Ishikawa (cell line): ENCODE results near the gene SLC40A1.

Source experiments
- CEBPB ChIP-seq: IDR thresholded peaks from 2 replicates; pipeline ENCODE4 v1.6.1; 2012
- CREB1 ChIP-seq: IDR thresholded peaks from 2 replicates; pipeline ENCODE4 v1.6.1; 2012; ENCODE audit warnings: low read depth
- EGR1 ChIP-seq: IDR thresholded peaks from 2 replicates; pipeline ENCODE4 v1.6.1; 2012
- EP300 ChIP-seq: IDR thresholded peaks from 2 replicates; pipeline ENCODE4 v1.6.1; 2012; ENCODE audit warnings: borderline replicate concordance
- FOXM1 ChIP-seq: IDR thresholded peaks from 2 replicates; pipeline ENCODE4 v1.6.1; 2012; ENCODE audit warnings: low read depth, borderline replicate concordance
- NFIC ChIP-seq: IDR thresholded peaks from 2 replicates; pipeline ENCODE4 v1.6.1; 2012
- RAD21 ChIP-seq: IDR thresholded peaks from 2 replicates; pipeline ENCODE4 v1.6.1; 2012; ENCODE audit warnings: low read depth
- TAF1 ChIP-seq: IDR thresholded peaks from 2 replicates; pipeline ENCODE4 v1.6.1; 2012; ENCODE audit warnings: low read depth, mild to moderate bottlenecking
- TCF12 ChIP-seq: IDR thresholded peaks from 2 replicates; pipeline ENCODE4 v1.6.1; 2012; ENCODE audit warnings: low read depth
- TEAD4 ChIP-seq: IDR thresholded peaks from 2 replicates; pipeline ENCODE4 v1.6.1; 2012
- YY1 ChIP-seq: IDR thresholded peaks from 2 replicates; pipeline ENCODE4 v1.6.1; 2012; ENCODE audit warnings: low read depth
- ZBTB7A ChIP-seq: IDR thresholded peaks from 2 replicates; pipeline ENCODE4 v1.6.1; 2012; ENCODE audit warnings: low read depth
- TF ChIP-seq, protein P1 (sequence below): IDR thresholded peaks from 2 replicates; pipeline ENCODE4 v1.6.1; 2012
- TF ChIP-seq, protein P2 (sequence below): IDR thresholded peaks from 2 replicates; pipeline ENCODE4 v1.6.1; 2012
- TF ChIP-seq, protein P3 (sequence below): IDR thresholded peaks from 2 replicates; pipeline ENCODE4 v1.6.1; 2012; ENCODE audit warnings: low read depth, mild to moderate bottlenecking

Gene SLC40A1

DNA sequence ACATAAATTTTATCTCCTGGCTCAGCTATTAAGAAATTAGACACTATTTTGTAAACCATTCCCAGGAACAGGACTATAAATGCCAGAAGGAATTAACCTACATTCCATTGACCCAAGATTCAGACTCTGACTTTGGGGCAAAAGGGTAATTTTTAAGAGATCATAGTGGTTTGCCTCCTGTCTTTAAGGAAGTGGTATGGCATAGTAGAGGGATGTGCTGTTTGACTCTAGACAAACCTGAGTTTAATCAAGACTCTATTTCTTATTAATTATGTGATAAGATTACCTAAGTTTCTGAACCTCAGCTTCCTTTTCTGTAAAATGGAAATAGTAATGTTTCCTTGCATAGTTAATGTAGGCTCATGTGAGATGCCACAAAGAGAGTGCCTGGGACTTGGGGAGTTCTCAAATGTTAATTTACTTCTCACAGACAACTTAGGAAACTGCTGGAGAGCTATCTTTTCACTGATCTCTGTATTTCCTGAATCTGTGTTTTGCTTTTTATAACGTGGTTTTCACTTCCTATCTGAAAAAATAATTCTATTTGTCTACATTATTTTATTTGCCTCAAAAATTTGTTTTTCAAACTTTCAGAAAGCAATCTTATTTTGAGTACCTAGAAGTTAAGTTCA lies 11.9 kb upstream of the SLC40A1 start:
- TF ChIP-seq RAD21 (no peak), CEBPB (no peak), YY1 (no peak), EGR1 (no peak), EP300 (no peak), CREB1 (no peak), TEAD4 (no peak), TAF1 (no peak), FOXM1 (no peak), ZBTB7A (no peak), NFIC (no peak), TCF12 (no peak)
- TF ChIP-seq, protein P1, sequence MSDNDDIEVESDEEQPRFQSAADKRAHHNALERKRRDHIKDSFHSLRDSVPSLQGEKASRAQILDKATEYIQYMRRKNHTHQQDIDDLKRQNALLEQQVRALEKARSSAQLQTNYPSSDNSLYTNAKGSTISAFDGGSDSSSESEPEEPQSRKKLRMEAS: no peak
- TF ChIP-seq, protein P2, sequence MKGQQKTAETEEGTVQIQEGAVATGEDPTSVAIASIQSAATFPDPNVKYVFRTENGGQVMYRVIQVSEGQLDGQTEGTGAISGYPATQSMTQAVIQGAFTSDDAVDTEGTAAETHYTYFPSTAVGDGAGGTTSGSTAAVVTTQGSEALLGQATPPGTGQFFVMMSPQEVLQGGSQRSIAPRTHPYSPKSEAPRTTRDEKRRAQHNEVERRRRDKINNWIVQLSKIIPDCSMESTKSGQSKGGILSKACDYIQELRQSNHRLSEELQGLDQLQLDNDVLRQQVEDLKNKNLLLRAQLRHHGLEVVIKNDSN: no peak
- TF ChIP-seq, protein P3, sequence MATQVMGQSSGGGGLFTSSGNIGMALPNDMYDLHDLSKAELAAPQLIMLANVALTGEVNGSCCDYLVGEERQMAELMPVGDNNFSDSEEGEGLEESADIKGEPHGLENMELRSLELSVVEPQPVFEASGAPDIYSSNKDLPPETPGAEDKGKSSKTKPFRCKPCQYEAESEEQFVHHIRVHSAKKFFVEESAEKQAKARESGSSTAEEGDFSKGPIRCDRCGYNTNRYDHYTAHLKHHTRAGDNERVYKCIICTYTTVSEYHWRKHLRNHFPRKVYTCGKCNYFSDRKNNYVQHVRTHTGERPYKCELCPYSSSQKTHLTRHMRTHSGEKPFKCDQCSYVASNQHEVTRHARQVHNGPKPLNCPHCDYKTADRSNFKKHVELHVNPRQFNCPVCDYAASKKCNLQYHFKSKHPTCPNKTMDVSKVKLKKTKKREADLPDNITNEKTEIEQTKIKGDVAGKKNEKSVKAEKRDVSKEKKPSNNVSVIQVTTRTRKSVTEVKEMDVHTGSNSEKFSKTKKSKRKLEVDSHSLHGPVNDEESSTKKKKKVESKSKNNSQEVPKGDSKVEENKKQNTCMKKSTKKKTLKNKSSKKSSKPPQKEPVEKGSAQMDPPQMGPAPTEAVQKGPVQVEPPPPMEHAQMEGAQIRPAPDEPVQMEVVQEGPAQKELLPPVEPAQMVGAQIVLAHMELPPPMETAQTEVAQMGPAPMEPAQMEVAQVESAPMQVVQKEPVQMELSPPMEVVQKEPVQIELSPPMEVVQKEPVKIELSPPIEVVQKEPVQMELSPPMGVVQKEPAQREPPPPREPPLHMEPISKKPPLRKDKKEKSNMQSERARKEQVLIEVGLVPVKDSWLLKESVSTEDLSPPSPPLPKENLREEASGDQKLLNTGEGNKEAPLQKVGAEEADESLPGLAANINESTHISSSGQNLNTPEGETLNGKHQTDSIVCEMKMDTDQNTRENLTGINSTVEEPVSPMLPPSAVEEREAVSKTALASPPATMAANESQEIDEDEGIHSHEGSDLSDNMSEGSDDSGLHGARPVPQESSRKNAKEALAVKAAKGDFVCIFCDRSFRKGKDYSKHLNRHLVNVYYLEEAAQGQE: no peak

DNA sequence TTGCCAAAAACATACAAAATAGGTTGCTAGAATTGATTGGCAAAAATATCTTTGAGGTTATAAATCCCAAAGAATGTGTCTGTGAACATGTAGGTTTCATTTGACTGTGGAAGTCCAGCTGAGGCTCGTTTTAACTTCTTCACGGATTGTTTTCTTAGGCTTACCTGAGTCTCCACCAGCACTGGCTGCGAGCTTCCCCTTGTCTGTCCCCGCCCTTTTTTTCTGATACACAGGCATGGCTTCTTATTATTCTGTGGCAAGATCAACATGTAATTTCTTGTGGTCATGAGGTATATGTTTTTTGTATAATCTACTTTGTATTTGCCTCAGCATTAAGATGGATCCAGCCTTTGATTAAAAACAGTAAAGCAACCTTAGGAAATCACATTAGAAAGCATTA lies 7.2 kb upstream of the SLC40A1 start:
- TF ChIP-seq, protein P3: no peak
- TF ChIP-seq CEBPB (no peak), TAF1 (no peak), ZBTB7A (no peak), NFIC (no peak), CREB1 (no peak), TEAD4 (no peak), EGR1 (no peak), EP300 (no peak), YY1 (no peak), FOXM1 (no peak), RAD21 (no peak), TCF12 (no peak)
- TF ChIP-seq, protein P1: no peak
- TF ChIP-seq, protein P2: no peak

DNA sequence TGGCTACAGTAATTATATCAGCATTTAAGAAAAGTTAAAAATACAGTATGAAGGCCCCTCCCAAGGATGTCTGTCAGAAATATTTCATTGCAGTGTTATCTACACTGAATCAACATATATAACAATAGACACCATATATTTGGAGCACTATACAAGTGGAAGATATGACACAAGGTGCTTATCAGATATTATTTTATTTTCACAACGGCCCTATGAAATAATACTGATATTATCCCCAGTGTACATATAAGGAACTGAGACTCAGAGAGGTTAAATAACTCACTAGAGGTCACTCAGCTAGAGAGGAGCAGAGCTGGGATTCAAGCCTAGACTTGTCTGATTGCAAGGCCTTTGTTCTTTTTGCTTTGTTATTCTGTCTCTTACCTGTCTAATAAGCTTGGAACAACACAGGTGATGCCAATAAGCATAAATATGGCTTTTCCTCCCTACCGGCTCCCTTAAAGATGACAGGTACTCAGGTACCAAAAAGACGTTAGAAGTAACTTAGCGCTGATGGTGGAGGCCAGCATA lies 4.7 kb upstream of the SLC40A1 start:
- no peak for TF ChIP-seq CREB1
- TF ChIP-seq, protein P2: no peak
- no peak for TF ChIP-seq RAD21
- TF ChIP-seq, protein P1: no peak
- no peak for TF ChIP-seq YY1
- no peak for TF ChIP-seq EGR1
- TF ChIP-seq TAF1: no peak
- no peak for TF ChIP-seq CEBPB

DNA sequence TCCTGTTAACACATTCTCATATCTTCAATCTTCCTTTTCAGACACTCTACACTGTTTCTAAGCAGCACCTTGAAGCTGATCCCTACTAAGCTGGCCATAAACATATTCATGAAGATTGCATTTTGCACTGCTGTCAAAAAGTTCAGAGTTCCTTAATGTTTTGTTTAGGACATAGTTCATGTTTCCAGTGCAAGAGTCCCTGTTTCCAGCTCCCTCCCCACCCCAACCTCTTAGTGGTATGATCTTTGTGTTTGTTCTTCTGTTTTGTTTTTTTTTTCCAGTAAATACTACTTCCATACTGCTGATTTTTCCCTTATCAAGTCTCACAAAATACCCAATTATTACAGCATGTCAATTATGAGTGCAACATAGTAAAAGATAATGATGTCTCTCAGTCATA lies 4.1 kb upstream of the SLC40A1 start:
- TF ChIP-seq ZBTB7A (no peak), RAD21 (no peak), YY1 (no peak), EP300 (no peak), TEAD4 (no peak)
- TF ChIP-seq, protein P1: no peak
